ENCODE data around the gene GALNT9.

GALNT9 gene

DNA sequence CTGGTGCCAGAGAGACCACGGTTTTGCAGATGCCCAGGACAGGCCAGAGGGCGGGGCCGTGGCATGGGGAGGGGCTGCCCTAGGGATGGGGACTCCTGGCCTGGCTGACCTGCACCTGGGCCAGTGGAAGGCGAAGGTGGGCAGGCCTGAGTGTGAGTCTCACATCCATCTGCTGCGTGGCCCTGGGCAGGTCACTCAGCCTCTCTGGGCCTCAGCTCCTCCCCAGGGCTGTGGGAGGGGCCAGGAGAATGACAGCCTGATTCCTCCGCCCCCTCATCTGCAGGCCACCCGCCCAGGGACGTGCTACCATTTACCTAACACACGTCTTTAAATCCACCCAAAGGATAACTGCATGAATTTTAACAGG lies 90.9 kb downstream of the GALNT9 start:
- TF ChIP-seq CTCF (IDR thresholded peaks at IDR 0.05; ENCODE audit: low read depth, low read length, missing control alignments): no peak
- no peak for DNase-seq (ENCODE audit: low read depth)
- in situ Hi-C loops (cut with HindIII; ENCODE audit: low sequenced_read_pairs): no loop called here
- no peak overlapping the region for H3K4me3 ChIP-seq (ENCODE audit: low read depth, low read length)

DNA sequence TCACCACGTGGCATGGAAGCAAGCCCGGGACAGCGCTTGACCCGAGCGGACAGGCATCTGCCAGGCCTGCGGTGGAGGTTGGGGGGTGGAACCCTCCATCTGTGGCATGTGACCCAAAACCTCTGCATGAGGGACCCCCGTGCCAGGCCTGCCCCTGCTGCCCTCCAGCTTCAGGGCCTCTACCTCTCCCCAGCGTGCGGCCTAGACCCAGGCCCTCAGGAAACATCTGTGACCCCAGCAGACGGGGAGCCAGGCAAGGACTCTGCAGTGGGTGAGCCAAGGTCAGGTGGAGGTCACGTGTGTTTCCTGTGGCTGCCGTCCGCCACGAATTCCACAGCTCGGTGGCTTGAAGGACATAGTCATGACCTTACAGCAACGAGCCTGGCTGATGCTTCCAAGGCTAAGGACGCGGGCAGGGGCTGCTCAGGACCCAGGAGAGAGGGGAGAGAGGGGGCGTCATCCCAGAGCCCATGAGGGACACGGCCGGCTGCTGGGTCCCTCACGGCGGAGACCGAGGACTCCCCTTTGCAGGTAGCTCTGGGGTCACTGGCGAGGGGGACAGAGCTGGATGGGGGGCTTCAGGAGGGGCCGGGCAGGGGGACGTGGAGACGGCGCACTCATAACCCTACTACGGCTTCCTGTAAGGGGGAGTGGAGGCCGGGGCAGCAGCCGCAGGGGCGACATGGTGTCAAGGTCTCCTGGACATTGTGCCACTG lies 91.5 kb downstream of the GALNT9 start:
- H3K4me3 ChIP-seq (ENCODE audit: low read depth, low read length): no peak overlapping the region
- DNase-seq (ENCODE audit: low read depth): no peak
- no peak for TF ChIP-seq CTCF (IDR thresholded peaks at IDR 0.05; ENCODE audit: low read depth, low read length, missing control alignments)
- in situ Hi-C loops (cut with HindIII; ENCODE audit: low sequenced_read_pairs): no loop called here

DNA sequence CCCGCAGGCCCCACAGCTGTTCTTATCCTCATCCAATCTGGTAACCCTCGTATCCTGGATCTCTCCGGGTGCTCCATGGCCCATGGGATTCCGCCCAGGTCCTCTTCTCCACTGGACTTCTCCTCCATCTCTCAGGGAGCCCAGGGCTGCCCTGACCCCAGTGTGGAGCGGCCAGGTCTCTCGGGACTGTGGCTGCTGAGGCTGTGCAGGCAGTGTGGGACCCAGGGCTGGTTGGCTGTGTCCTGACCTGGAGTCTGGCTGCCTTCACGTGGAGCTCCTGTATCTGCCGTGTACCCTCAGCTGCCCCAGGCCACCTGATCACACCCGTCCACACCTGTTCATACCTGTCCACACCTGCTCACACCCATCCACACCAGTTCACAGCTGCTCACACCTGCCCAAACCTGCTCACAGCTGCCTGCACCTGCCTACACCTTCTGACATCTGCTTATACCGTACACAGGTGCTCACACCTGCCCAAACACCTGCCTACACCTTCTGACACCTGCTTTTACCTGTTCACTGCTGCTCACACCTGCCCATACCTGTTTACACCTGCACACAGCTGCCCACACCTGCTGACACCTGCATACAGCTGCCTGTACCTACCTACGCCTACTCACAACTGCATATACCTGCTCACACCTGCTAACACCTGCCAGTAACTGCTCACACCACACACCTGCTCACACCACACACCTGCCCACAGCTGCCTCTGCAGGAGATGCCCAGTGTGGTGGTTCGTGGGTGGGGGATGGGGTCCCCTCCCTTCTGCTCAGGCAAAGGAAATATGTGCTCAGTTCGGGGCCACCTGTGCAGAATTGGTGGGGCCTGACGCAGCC lies 92.2 kb downstream of the GALNT9 start:
- no peak for DNase-seq (ENCODE audit: low read depth)
- in situ Hi-C loops (cut with HindIII; ENCODE audit: low sequenced_read_pairs): no loop called here
- H3K4me3 ChIP-seq (ENCODE audit: low read depth, low read length): no peak overlapping the region
- no peak for TF ChIP-seq CTCF (IDR thresholded peaks at IDR 0.05; ENCODE audit: low read depth, low read length, missing control alignments)

GRCh38 chr12:132236129-132236929 lies 93.1 kb downstream of the GALNT9 start:
- in situ Hi-C loops (cut with HindIII; ENCODE audit: low sequenced_read_pairs): no loop called here

DNA sequence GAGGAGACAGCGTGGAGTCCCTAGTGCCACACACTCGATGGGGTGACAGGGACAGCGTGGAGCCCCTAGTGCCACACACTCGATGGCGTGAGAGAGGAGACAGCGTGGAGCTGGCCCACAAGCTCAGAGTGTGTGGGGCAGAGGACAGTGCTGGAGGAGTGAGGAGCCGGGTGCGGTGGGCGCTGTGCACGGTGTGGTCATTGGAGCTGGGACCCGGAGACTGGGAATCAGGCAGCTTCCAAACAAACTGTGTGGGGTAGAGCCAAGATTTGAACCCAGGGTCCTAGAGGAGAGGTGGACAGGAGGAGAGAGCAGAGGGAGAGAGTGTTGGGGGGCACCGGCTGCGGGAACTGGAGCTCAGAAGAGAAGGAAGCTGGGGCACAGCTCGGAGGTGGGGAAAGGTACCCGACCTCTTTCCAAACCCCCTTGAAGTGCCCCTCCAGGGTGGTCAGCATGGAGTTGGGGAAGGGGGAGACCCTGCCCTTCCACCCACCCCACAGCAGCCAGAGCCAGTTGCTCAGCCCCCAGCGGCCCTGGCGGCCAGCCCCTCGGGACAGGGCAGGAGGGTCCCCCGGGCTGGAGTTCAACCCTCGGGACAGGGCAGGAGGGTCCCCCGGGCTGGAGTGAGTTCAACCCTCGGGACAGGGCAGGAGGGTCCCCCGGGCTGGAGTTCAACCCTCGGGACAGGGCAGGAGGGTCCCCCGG lies 94.1 kb downstream of the GALNT9 start:
- no peak for DNase-seq (ENCODE audit: low read depth)

More at GRCh38 chr12:132236129-132236929, 93.1 kb downstream of the GALNT9 start:
- no peak for TF ChIP-seq CTCF (IDR thresholded peaks at IDR 0.05; ENCODE audit: low read depth, low read length, missing control alignments)
- no peak for DNase-seq (ENCODE audit: low read depth)
- H3K4me3 ChIP-seq (ENCODE audit: low read depth, low read length): no peak overlapping the region

More for the DNA sequence above, 94.1 kb downstream of the GALNT9 start:
- TF ChIP-seq CTCF (IDR thresholded peaks at IDR 0.05; ENCODE audit: low read depth, low read length, missing control alignments): no peak
- H3K4me3 ChIP-seq (ENCODE audit: low read depth, low read length): no peak overlapping the region
- in situ Hi-C loops (cut with HindIII; ENCODE audit: low sequenced_read_pairs): no loop called here
